K562 (cell line): ENCODE results near the gene CRIP1. TPM values are rescaled to one million over a fixed set of nuclear protein-coding genes. Genes with fewer than 3 reads are reported as not detected.

Experiments
- ATAC-seq: fragments of 200-7000 bp; cut with Tn5 transposase; 3 replicates; pipeline ENCODE4 v1.9.1; 2020; ENCODE audit warnings: moderate library complexity
- BruUV-seq: library from RNA; stranded (reverse); fragments of 400-500 nt; replicated peaks from 2 replicates; lab custom pipeline; 2021; lab: Mats Ljungman, UMichigan
- CTCF ChIA-PET: fragments of 300-600 bp; formaldehyde crosslinking; extraction: SDS; loops from one replicate; lab custom pipeline; 2021; ENCODE audit warnings: low intra/inter-chr PET ratio; lab: Yijun Ruan, JAX
- POLR2A ChIA-PET: fragments of 300-600, 350-650 bp; sonication (Branson Sonifier 250); formaldehyde crosslinking; extraction: SDS; loops from one replicate; lab custom pipeline; 2021; ENCODE audit warnings: antibody characterized with exemption, inconsistent platforms; lab: Yijun Ruan, JAX
- DNase-seq, 4 experiments: peaks; one replicate each; pipeline versions ENCODE4 v3.0.0 to v3.0.0-alpha.2; 2011 to 2018; ENCODE audit warnings: low spot score in 3 of 4, mixed read lengths in 3 of 4; ENCODE audit errors: extremely low read depth in 1 of 4
- FAIRE-seq: peaks from 2 replicates; lab custom pipeline; 2011; peaks lifted over from hg19 to GRCh38; lab: Jason Lieb, UNC
- H2AFZ ChIP-seq: 2 replicates; pipeline ENCODE4 v1.6.0; 2011; ENCODE audit warnings: low read depth, low read length, control low read depth, inconsistent platforms
- H3K27ac ChIP-seq: fragments of 200-600 bp; 3 replicates; pipeline ENCODE4 v1.8.0; 2011; ENCODE audit warnings: low read depth, mild to moderate bottlenecking, control low read depth, inconsistent platforms, low read length, moderate library complexity, mixed read lengths; ENCODE audit errors: extremely low read depth
- H3K27me3 ChIP-seq, 2 experiments: fragments of 300-600 bp in 1 of 2; 2 replicates in 1 of 2; 3 replicates in 1 of 2; pipeline versions ENCODE4 v1.6.0 to v1.8.0; 2011; ENCODE audit warnings: inconsistent platforms in 2 of 2, low read length in 2 of 2, mild to moderate bottlenecking in 1 of 2, mixed read lengths in 1 of 2, moderate library complexity in 1 of 2; ENCODE audit not compliant: control insufficient read depth in 2 of 2, insufficient read depth in 2 of 2
- H3K36me3 ChIP-seq: fragments of 300-600 bp; 3 replicates; pipeline ENCODE4 v1.8.0; 2011; ENCODE audit warnings: mild to moderate bottlenecking, low read length, inconsistent platforms; ENCODE audit not compliant: control insufficient read depth, insufficient read depth
- H3K4me1 ChIP-seq, 2 experiments: fragments of 200-600 bp in 1 of 2; replicated peaks in 1 of 2; 2 replicates in 1 of 2; 3 replicates in 1 of 2; pipeline versions ENCODE4 v1.5.1 to v1.8.0; 2011; ENCODE audit warnings: inconsistent platforms in 2 of 2, low read length in 2 of 2, mild to moderate bottlenecking in 1 of 2, mixed read lengths in 1 of 2, moderate library complexity in 1 of 2; ENCODE audit not compliant: control insufficient read depth in 2 of 2, insufficient read depth in 2 of 2
- H3K4me2 ChIP-seq: 2 replicates; pipeline ENCODE4 v1.6.1; 2011; ENCODE audit warnings: low read length, control low read depth, inconsistent platforms, mixed read lengths; ENCODE audit not compliant: insufficient read depth
- H3K4me3 ChIP-seq: fragments of 200-600 bp; sonication (generic), shearing (Covaris generic); 2 replicates; pipeline ENCODE4 v1.5.1; 2016; ENCODE audit warnings: control low read depth, inconsistent platforms
- H3K79me2 ChIP-seq: fragments of 200-600 bp; 3 replicates; pipeline ENCODE4 v1.8.0; 2011; ENCODE audit warnings: low read length, inconsistent platforms; ENCODE audit not compliant: control insufficient read depth, insufficient read depth
- H3K9ac ChIP-seq, 2 experiments: 2 replicates each; pipeline versions ENCODE4 v1.6.0 to v1.6.1; 2011; ENCODE audit warnings: low read depth in 2 of 2, low read length in 2 of 2, control low read depth in 1 of 2, inconsistent platforms in 1 of 2, mild to moderate bottlenecking in 1 of 2, mixed read lengths in 1 of 2; ENCODE audit not compliant: insufficient read depth in 1 of 2
- H3K9me1 ChIP-seq: one replicate; pipeline ENCODE4 v1.6.0; 2011; ENCODE audit warnings: inconsistent platforms, mild to moderate bottlenecking, low read length, moderate library complexity; ENCODE audit not compliant: control insufficient read depth, insufficient read depth
- H3K9me3 ChIP-seq: replicated peaks from 2 replicates; pipeline ENCODE4 v1.5.1; 2011; ENCODE audit warnings: low read depth, low read length, inconsistent platforms; ENCODE audit not compliant: control insufficient read depth, insufficient read depth
- H4K20me1 ChIP-seq: replicated peaks from 2 replicates; pipeline ENCODE4 v1.6.1; 2011; ENCODE audit warnings: low read length, inconsistent platforms, mixed read lengths; ENCODE audit not compliant: control insufficient read depth, insufficient read depth
- ARID2 ChIP-seq: fragments of 450-650 bp; IDR thresholded peaks from 2 replicates; pipeline ENCODE4 v1.6.1; 2017; ENCODE audit warnings: antibody characterized with exemption, mild to moderate bottlenecking
- EGR1 ChIP-seq: fragments of 450-650 bp; conservative IDR thresholded peaks from 2 replicates; pipeline ENCODE4 v1.6.1; 2017; ENCODE audit warnings: mild to moderate bottlenecking
- EZH2 ChIP-seq: IDR thresholded peaks from 2 replicates; pipeline ENCODE4 v1.6.1; 2012; ENCODE audit warnings: low read depth, mild to moderate bottlenecking, inconsistent platforms, low read length, borderline replicate concordance
- FOXK1 ChIP-seq: sonication (generic); formaldehyde crosslinking; IDR thresholded peaks from 2 replicates; pipeline ENCODE4 v1.8.0; 2022; ENCODE audit warnings: missing genetic modification reagents, mild to moderate bottlenecking, borderline replicate concordance
- HMG20B ChIP-seq: fragments of 250-450 bp; sonication (Bioruptor Pico); IDR thresholded peaks from 2 replicates; pipeline ENCODE4 v1.5.0; 2021; ENCODE audit warnings: mild to moderate bottlenecking
- KDM5B ChIP-seq: fragments of 200-600 bp; sonication (generic); IDR thresholded peaks from 2 replicates; pipeline ENCODE4 v1.6.1; 2012; ENCODE audit warnings: low read depth, mild to moderate bottlenecking, moderate library complexity, low read length, control low read depth, inconsistent platforms; ENCODE audit not compliant: insufficient replicate concordance
- ZNF174 ChIP-seq: fragments of 250-450 bp; sonication (Bioruptor Pico); IDR thresholded peaks from 2 replicates; pipeline ENCODE4 v1.4.0; 2020; ENCODE audit warnings: mild to moderate bottlenecking
- ZNF583 ChIP-seq: fragments of 250-450 bp; sonication (Bioruptor Pico); IDR thresholded peaks from 2 replicates; pipeline ENCODE4 v1.4.0; 2020
- WGBS: fragments of 100-300 bp; shearing (Covaris generic); methylation state at CpG from one replicate; pipeline ENCODE4 v1.1.6; 2016; ENCODE audit warnings: low coverage, mixed read lengths; ENCODE audit not compliant: insufficient coverage; ENCODE audit errors: missing lambda C conversion rate; 5-methylcytosine and 5-hydroxymethylcytosine counted together
- in situ Hi-C: fragments of 300-500 bp; cut with MboI; formaldehyde crosslinking; loops from 4 replicates; pipeline ENCODE4 v1.15.0; 2018; ENCODE audit warnings: inconsistent platforms, mixed read lengths
- intact Hi-C: fragments of 100-400 bp; cut with micrococcal nuclease; formaldehyde crosslinking; loops from 2 replicates; pipeline ENCODE4 v1.14.2; 2022
- polyA plus RNA-seq, 8 experiments: library from polyadenylated mRNA; depleted of rRNA in 4 of 8; stranded (reverse) in 5 of 8; unstranded in 3 of 8; fragments of >200 nt; fragmentation: Nextera tagmentation in 2 of 8; fragmentation: Illumina TruSeq in 1 of 8; extraction: Ambion mirVana in 2 of 8; extraction: Trizol in 1 of 8; gene quantifications; 2 replicates each; pipeline versions ENCODE4 v1.2.1 to v1.2.3, GENCODE V29; 2011 to 2014; ENCODE audit warnings: inconsistent platforms in 1 of 8, missing spikeins in 1 of 8
- total RNA-seq, 7 experiments: library from RNA; depleted of rRNA in 6 of 7; stranded (reverse); fragments of >200 nt in 6 of 7; fragmentation: Illumina TruSeq in 2 of 7; extraction: Trizol in 2 of 7; gene quantifications; 2 replicates each; pipeline versions ENCODE4 v1.2.1 to v1.2.3, GENCODE V29; 2011 to 2021; ENCODE audit warnings: low replicate concordance in 1 of 7
- TF ChIP-seq, protein P1 (sequence below): sonication (generic); IDR thresholded peaks from 2 replicates; pipeline ENCODE4 v1.6.1; 2016
- TF ChIP-seq, protein P2 (sequence below), 3 experiments: fragments of 200-800 bp in 1 of 3; sonication (Bioruptor generic) in 1 of 3; sonication (generic) in 1 of 3; formaldehyde crosslinking in 1 of 3; IDR thresholded peaks; 2 replicates each; pipeline versions ENCODE4 v1.6.1 to v1.8.0; 2016 to 2022; ENCODE audit warnings: mild to moderate bottlenecking in 2 of 3, missing compliant biosample characterization in 2 of 3, missing genetic modification characterization in 2 of 3, missing genetic modification reagents in 1 of 3
- TF ChIP-seq, protein P3 (sequence below): fragments of 250-450 bp; sonication (Bioruptor Pico); IDR thresholded peaks from 2 replicates; pipeline ENCODE4 v1.8.0; 2021; ENCODE audit warnings: moderate library complexity, mild to moderate bottlenecking, inconsistent platforms

CRIP1 gene
- total and polyA plus RNA-seq, 9 of the 15 experiments (the other 6 are each of a cell fraction or from before 2014, with no cell fraction given): 0.11 to 0.58 (median 0.14) TPM; not detected in 6

DNA sequence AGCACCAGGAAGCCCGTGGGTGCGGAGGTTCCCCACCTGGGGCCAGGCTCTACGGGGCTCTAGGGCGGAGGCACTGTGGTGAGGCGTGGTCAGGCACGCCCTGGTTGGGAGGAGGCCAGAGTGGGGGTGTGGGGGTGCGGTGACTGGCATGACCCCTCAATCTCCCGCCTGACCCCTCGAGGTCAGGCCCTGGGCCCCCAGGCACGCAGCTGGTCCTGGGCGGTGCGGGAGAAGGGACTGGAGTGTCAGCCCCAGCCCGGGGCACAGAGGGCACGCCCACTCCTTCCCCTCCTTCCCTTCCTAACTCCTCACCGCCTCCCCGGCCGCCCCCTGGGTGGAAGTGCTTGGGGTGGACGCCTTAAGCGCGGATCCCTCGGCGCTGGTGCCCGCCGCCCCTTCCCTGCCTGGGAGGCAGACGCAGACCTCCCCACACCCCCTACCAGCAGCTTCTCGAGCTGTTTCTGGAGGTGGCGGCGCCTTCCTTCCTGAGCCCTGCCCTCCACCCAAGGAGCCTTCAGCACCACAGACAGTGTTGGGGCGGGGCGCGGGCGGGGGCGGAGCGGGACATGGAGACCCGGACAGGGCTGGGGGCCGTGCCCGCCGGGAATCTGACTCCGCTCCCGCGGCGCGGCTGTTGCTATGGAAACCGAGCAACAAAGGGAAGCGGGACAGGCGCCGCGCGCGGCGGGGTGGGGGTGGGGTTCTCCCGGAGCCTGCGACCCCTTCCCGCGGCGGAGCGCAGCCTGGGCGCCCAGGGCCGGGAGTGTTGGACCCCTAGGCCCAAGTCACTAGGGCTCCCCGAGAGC is 12.8 kb upstream of the CRIP1 start:
- Histone ChIP-seq H3K4me1 (peaks cover 0 to 90% of the 10 kb centered on the region in 2 experiments; a peak in 2 of 5 replicates), H3K27ac (no peak overlapping the region), H3K4me3 (peak overlapping the region; percentile 39), H3K4me2 (peak overlapping the region; percentile 63), H4K20me1 (no peaks in the 10 kb centered on the region; the same call in 1 of the 2 replicates), H3K79me2 (no peaks in the 10 kb centered on the region), H3K27me3 (peaks cover 0 to 7% of the 10 kb centered on the region in 2 experiments; a peak in 1 of 5 replicates), H3K9ac (peak overlapping the region in 1 of 2 experiments; percentile 87; a peak in 2 of 4 replicates), H3K9me3 (no peaks in the 10 kb centered on the region), H3K36me3 (peaks cover 10% of the 10 kb centered on the region; the same call in 1 of the 3 replicates), H2AFZ (peak overlapping the region; percentile 68; the same call in 1 of the 2 replicates), H3K9me1 (no peaks in the 10 kb centered on the region)
- in situ Hi-C loops: no loop called here
- intact Hi-C loops: loop anchor here (10.0 kb wide), 1 partner anchor 51 kb away; the partner anchor contains the start of gene TMEM121
- 0% methylated on average over 4 of the region's 60 CpGs for WGBS
- POLR2A ChIA-PET: interaction anchor here (1.0 kb wide), 1 partner anchor 11 kb away, joined by 3 read pairs; no protein-coding TSS in a partner anchor
- FAIRE-seq (no peak), ATAC-seq (peak; percentile 85), DNase-seq (peak; percentile 78 to 85 (median 80))
- no TSS peak for BruUV-seq
- CTCF ChIA-PET: no interaction called here
- TF ChIP-seq ZNF583 (no peak), FOXK1 (CRISPR knock-in tag) (no peak), KDM5B (no peak), ZNF174 (CRISPR knock-in tag) (no peak), HMG20B (CRISPR knock-in tag) (no peak), ARID2 (no peak), EGR1 (peak; percentile 43), EZH2 (no peak)
- TF ChIP-seq, protein P1, sequence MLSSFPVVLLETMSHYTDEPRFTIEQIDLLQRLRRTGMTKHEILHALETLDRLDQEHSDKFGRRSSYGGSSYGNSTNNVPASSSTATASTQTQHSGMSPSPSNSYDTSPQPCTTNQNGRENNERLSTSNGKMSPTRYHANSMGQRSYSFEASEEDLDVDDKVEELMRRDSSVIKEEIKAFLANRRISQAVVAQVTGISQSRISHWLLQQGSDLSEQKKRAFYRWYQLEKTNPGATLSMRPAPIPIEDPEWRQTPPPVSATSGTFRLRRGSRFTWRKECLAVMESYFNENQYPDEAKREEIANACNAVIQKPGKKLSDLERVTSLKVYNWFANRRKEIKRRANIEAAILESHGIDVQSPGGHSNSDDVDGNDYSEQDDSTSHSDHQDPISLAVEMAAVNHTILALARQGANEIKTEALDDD: no peak
- TF ChIP-seq, protein P2, sequence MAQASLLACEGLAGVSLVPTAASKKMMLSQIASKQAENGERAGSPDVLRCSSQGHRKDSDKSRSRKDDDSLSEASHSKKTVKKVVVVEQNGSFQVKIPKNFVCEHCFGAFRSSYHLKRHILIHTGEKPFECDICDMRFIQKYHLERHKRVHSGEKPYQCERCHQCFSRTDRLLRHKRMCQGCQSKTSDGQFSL (CRISPR knock-in tag; IDR thresholded peaks at IDR 0.05): no peak
- TF ChIP-seq, protein P2 (tag; IDR thresholded peaks at IDR 0.05): no peak
- TF ChIP-seq, protein P3, sequence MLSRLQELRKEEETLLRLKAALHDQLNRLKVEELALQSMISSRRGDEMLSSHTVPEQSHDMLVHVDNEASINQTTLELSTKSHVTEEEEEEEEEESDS (CRISPR knock-in tag): no peak
